Fibroblast of peridontal ligament (primary cell): ENCODE measurements around the gene NSD2.
"Not testable (repeated sequence)": the region's sequence is repeated elsewhere in the genome, so short reads cannot be mapped to it uniquely, and the experiment has no call there.

Experiments used
- DNase-seq: peaks from one replicate; pipeline ENCODE4 v3.0.0-alpha.2; 2010; ENCODE audit errors: extremely low read depth

The NSD2 gene

GRCh38 chr4:2006956-2007653, 135.9 kb downstream of the NSD2 start:
- DNase-seq = no peak

GRCh38 chr4:2007804-2008670, 136.8 kb downstream of the NSD2 start:
- DNase-seq = peak; percentile 11

GRCh38 chr4:2008671-2008920, 137.4 kb downstream of the NSD2 start:
- DNase-seq = no peak

GRCh38 chr4:2008921-2009650, 137.9 kb downstream of the NSD2 start, which contains the start of gene NELFA:
TSS of gene NELFA (minus strand) at chr4:2008974. CDS start at chr4:2008959, 15 bp downstream.
- peak; percentile 90 for DNase-seq

GRCh38 chr4:2009651-2010233, 138.5 kb downstream of the NSD2 start:
- peak; percentile 47 for DNase-seq

GRCh38 chr4:2011583-2011982, 140.4 kb downstream of the NSD2 start:
- DNase-seq = no peak

GRCh38 chr4:2015008-2015407, 143.8 kb downstream of the NSD2 start:
- DNase-seq = no peak

GRCh38 chr4:2021358-2022018, 150.3 kb downstream of the NSD2 start:
- DNase-seq = not testable (repeated sequence)

GRCh38 chr4:2024683-2025082, 153.5 kb downstream of the NSD2 start:
- no peak for DNase-seq

- no peak for DNase-seq
These were observed 154.6 kb downstream of the NSD2 start for GRCh38 chr4:2025817-2026216.

GRCh38 chr4:2027120-2027519, 155.9 kb downstream of the NSD2 start:
- DNase-seq = not testable (repeated sequence)

GRCh38 chr4:2031161-2031560, 160.0 kb downstream of the NSD2 start:
- DNase-seq = not testable (repeated sequence)
